HG03378 (cell line): ENCODE data around the gene LTA4H.
"Not testable (repeated sequence)": the region's sequence is repeated elsewhere in the genome, so short reads cannot be mapped to it uniquely, and the experiment has no call there.

Experiments
- ATAC-seq: cut with Tn5 transposase; IDR thresholded peaks from one replicate; pipeline ENCODE4 v1.9.1; 2021; ENCODE audit warnings: mild to moderate bottlenecking, moderate library complexity; ENCODE audit not compliant: unreplicated experiment

Gene LTA4H

GRCh38 chr12:96035283-96036236 lies at the start of gene LTA4H:
TSS of gene LTA4H (minus strand) at chr12:96035587. CDS start at chr12:96035519, 68 bp downstream.
- peak; percentile 93 for ATAC-seq

- no peak for ATAC-seq
These were observed 49.2 kb upstream of the LTA4H start for GRCh38 chr12:96084624-96085023.

GRCh38 chr12:96083020-96083719 lies 47.8 kb upstream of the LTA4H start:
- ATAC-seq = no peak

DNA sequence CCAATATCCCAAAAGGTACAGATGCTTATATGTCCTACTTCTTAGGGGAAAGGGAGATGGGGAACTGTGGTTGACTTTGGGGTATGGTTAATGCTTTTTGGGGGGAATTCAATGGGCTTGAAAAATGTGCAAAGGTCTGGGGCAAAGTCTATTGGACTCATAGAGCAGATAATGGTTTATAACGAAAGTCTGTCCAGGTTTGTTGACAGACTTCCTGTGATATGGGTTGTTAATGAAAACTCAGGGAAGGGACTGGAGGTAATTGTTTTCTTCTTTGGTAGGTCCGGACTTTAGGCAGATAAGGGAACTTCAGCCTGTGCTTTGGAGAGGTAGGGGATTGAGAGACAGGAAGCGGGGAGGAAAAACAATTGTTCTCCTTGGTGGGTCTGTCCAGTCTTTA lies 46.2 kb upstream of the LTA4H start:
- no peak for ATAC-seq

GRCh38 chr12:96078231-96079135 lies 43.1 kb upstream of the LTA4H start:
- ATAC-seq = no peak

GRCh38 chr12:96077081-96077480 lies 41.7 kb upstream of the LTA4H start:
- ATAC-seq = no peak

DNA sequence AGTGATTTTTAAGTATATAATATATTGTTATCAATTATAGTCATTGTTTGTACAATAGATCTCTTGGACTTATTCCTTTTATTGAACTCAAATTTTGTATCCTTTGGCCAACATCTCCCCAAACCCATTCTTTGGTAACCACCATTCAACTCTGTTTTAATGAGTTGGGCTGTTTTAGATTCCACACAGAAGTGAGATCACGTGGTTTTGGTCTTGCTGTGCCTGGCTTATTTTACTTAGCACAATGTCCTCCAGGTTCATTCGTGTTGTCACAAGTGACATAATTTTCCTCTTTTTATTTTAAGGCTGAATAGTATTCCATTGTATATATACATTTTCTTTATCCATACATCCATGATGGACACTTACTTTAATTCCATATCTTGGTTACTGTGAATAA lies 40.2 kb upstream of the LTA4H start:
- ATAC-seq = no peak

GRCh38 chr12:96073346-96074330 lies 38.3 kb upstream of the LTA4H start:
- ATAC-seq = no peak

- ATAC-seq = no peak
These were observed 35.4 kb upstream of the LTA4H start for GRCh38 chr12:96070670-96071279.

DNA sequence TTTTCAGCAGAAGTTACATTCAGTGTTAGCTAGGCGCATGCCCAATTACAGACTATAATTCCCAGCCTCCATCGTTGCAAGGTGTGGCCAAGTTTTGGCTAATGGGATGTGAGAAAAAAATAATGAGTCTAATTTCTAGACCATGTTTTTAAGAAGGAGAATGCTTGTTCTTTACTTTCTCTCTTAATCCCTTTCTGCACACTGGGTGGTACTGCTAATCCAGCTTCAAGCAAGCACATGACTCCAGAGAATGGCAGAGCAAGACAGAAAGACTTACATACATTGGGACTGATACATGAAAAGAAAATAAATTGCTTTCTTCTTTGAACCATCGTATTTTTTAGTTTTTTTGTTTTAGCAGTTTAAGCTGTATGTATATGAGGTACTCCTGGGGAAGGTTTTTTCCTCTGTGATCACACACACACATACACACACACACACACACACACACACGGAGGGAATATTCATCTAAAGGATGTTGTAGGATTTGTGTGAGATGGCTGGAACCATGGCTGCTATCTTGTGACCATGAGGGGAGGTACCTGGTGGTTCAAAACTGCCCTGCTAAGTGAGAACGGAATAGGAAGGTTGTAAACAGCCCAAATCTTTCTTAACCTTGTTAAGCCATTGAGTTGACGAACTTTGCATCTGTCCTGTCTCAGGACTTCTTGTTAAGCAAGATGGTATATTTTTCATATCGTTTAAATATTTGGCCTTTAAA lies 34.3 kb upstream of the LTA4H start:
- ATAC-seq = no peak

DNA sequence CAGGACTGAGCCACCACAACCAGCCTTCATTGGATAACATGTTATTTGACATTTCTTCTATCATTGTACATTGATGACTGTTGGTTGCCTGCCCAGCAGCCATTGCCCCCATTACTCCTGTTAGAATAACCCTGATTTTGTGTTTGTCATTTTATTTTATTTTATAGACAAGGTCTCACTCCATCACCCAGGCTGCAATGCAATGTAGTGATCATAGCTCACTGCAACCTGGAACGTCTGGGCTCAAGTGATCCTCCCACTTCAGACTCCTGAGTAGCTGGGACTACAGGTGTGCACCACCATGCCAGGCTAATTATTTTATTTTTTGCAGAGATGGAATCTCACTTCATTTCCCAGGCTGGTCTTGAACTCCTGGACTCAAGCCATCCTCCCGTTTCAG lies 33.2 kb upstream of the LTA4H start:
- no peak for ATAC-seq

GRCh38 chr12:96068111-96068510 lies 32.7 kb upstream of the LTA4H start:
- no peak for ATAC-seq

DNA sequence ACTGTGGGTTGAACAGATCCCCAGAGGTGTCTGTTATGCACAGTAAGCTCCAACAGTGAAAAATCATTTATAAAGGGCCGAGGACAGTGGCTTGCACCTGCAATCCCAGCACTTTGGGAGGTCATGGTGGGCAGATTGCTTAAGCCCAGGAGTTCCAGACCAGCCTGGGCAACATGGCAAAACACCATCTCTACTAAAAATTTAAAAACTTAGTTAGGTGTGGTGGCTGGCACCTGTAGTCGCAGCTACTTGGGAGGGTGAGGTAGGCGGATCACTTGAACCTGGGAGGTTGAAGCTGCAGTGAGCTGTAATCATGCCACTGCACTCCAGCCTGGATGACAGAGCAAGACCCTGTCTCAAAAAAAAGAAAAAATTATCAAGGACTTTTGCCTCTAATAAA lies 30.4 kb upstream of the LTA4H start:
- not testable (repeated sequence) for ATAC-seq

GRCh38 chr12:96064966-96065365 lies 29.6 kb upstream of the LTA4H start:
- ATAC-seq = no peak

- ATAC-seq = no peak
These were observed 28.9 kb upstream of the LTA4H start for GRCh38 chr12:96064271-96064670.

- ATAC-seq = no peak
These were observed 27.7 kb upstream of the LTA4H start for GRCh38 chr12:96063046-96063445.

GRCh38 chr12:96061864-96062453 lies 26.6 kb upstream of the LTA4H start:
- ATAC-seq = peak; percentile 86

DNA sequence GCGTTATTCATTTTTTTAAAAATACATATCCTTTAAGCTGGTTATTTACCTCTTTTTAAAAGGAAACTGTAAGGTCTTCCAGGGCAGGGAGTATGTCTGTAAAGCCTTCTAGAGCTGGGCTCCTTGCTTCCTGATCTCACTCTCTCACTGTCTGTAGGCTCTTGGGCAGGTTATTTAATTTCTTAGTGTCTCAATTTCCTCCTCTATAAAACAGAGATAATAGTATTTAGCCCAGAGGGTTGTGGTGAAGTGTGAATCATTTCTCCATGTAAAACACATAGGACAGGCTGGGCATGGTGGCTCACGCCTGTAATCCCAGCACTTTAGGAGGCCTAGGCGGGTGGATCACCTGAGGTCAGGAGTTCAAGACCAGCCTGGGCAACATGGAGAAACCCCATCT lies 25.9 kb upstream of the LTA4H start:
- ATAC-seq = no peak
